Epithelial cell of esophagus (primary cell): ENCODE data around the gene ESPN.

Experiments used
- DNase-seq: peaks from one replicate; pipeline ENCODE4 v3.0.0; 2010; ENCODE audit warnings: low read depth
- H3K4me3 ChIP-seq: 2 replicates; pipeline ENCODE4 v1.5.1; 2011; ENCODE audit warnings: mild to moderate bottlenecking, low read length, control low read depth
- TF ChIP-seq, protein P1 (sequence below): IDR thresholded peaks from 2 replicates; pipeline ENCODE4 v1.5.1; 2011; ENCODE audit warnings: low read depth, mild to moderate bottlenecking, low read length, control low read depth, inconsistent platforms; ENCODE audit not compliant: insufficient read depth; ENCODE audit errors: missing control alignments

Gene ESPN

GRCh38 chr1:6487804-6488484 lies 63.4 kb downstream of the ESPN start:
- TF ChIP-seq, protein P1, sequence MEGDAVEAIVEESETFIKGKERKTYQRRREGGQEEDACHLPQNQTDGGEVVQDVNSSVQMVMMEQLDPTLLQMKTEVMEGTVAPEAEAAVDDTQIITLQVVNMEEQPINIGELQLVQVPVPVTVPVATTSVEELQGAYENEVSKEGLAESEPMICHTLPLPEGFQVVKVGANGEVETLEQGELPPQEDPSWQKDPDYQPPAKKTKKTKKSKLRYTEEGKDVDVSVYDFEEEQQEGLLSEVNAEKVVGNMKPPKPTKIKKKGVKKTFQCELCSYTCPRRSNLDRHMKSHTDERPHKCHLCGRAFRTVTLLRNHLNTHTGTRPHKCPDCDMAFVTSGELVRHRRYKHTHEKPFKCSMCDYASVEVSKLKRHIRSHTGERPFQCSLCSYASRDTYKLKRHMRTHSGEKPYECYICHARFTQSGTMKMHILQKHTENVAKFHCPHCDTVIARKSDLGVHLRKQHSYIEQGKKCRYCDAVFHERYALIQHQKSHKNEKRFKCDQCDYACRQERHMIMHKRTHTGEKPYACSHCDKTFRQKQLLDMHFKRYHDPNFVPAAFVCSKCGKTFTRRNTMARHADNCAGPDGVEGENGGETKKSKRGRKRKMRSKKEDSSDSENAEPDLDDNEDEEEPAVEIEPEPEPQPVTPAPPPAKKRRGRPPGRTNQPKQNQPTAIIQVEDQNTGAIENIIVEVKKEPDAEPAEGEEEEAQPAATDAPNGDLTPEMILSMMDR = no peak
- no peak overlapping the region for H3K4me3 ChIP-seq
- DNase-seq = no peak

DNA sequence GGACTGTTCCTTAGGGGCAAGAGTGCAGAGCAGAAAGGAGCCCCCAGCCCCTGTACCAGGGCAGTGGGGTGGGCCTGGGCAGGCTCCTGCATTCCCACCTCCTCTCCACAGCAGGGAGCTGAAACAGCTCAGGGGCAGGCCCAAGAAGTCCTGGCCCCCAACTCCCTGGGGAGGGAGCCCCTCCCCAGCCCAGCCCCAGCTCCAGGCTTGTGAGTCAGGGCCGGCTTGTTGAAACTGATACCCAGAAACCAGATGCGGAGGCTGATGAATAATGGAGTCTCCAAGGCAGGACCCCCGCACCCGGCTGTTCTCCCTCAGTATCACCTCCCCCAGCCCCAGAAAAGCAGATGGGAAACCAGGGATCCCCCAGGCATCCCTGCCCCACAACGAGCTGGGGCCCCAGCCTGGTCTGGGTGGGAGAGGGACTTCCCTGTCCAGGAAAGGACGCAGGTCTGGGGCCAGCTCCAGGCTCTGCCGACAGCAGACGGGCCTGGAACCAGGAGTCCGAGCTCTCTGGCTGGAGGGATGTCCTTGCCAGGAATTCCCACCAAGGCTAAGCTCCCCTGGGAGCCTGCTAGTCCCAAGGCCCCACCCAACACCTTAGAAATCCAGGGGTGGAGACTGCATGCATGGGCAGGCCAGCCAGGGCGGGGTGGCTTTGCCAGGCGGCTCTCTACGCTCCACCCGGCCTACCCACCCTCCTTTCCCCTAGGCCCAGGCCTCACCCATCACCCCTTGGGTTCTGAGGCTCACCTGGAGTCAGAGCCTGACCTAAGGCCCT lies 64.2 kb downstream of the ESPN start:
- H3K4me3 ChIP-seq = peak overlapping the region; percentile 99
- TF ChIP-seq, protein P1 = no peak
- DNase-seq = peak; percentile 98

DNA sequence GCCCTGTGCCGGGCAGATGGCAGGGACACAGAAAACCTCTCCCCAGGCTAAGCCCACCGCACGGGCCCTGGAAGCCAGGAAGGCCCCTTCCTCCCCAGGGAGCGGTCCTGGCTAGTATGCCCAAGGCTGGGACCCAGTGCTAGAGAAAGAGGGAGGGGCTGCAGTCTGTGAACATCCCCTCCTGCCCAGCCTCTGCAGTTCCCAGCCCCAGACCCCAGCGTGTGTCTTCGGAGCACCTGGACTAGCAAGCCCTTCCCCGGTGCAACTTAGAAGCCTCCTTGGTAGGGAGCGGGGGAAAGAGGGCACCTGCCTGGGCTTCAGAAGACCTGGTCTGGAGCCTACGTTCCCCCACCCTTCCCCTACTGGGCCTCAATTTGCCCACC lies 64.8 kb downstream of the ESPN start:
- DNase-seq = peak; percentile 62
- H3K4me3 ChIP-seq = peak overlapping the region; percentile 99
- TF ChIP-seq, protein P1 = no peak

- H3K4me3 ChIP-seq = peak overlapping the region; percentile 99
- TF ChIP-seq, protein P1 = peak; percentile 82
- DNase-seq = peak; percentile 88
These were observed 65.2 kb downstream of the ESPN start for GRCh38 chr1:6489799-6490180.

- peak; percentile 89 for DNase-seq
- TF ChIP-seq, protein P1 = no peak
- peak overlapping the region; percentile 99 for H3K4me3 ChIP-seq
These were observed 65.9 kb downstream of the ESPN start for GRCh38 chr1:6490181-6491080.

GRCh38 chr1:6491081-6491449 lies 66.5 kb downstream of the ESPN start:
- H3K4me3 ChIP-seq = peak overlapping the region; percentile 99
- DNase-seq = no peak
- TF ChIP-seq, protein P1 = no peak
